Sciatic nerve (tissue), 2 donors: ENCODE measurements around the gene CARM1. TPM values are rescaled to one million over a fixed set of nuclear protein-coding genes. Genes with fewer than 3 reads are reported as not detected.

Source experiments
- ATAC-seq: fragments of 200-7000 bp; cut with Tn5 transposase; one replicate; pipeline ENCODE4 v1.9.1; 2020; ENCODE audit warnings: mild to moderate bottlenecking, moderate library complexity
- DNase-seq: peaks from one replicate; pipeline ENCODE4 v3.0.0-alpha.2; 2020; ENCODE audit warnings: low spot score
- intact Hi-C: fragments of 100-400 bp; cut with DNase I; formaldehyde crosslinking; loops from one replicate; pipeline ENCODE4 v1.14.2; 2022
- total RNA-seq: library from RNA; stranded (reverse); fragmentation: NEBNext Ultra II Directional; extraction: Animal tissue kit (Norgen Biotek cat#: 25700); gene quantifications from one replicate; pipeline ENCODE4 v1.2.1, GENCODE V29; 2021
- donor health status: DM: no; HTN: no; CAD: no.
- donor health status: DM: no; HTN: no; CAD: no.

The CARM1 gene
- total RNA-seq, 1 donor from 2014 or later, result 33.3 TPM

GRCh38 chr19:10891405-10892086, 20.2 kb downstream of the CARM1 start:
- DNase-seq, result no peak
- intact Hi-C loops, result no loop called here
- ATAC-seq, result peak; percentile 49

GRCh38 chr19:10892256-10892655, 20.9 kb downstream of the CARM1 start:
- intact Hi-C loops, result no loop called here
- DNase-seq (no peak), ATAC-seq (no peak)

GRCh38 chr19:10894911-10895213, 23.5 kb downstream of the CARM1 start:
- intact Hi-C loops, result no loop called here
- ATAC-seq, result no peak
- DNase-seq, result no peak

GRCh38 chr19:10895363-10895762, 24.0 kb downstream of the CARM1 start:
- intact Hi-C loops, result no loop called here
- ATAC-seq (no peak), DNase-seq (no peak)

GRCh38 chr19:10895920-10896319, 24.6 kb downstream of the CARM1 start:
- DNase-seq (no peak), ATAC-seq (no peak)
- intact Hi-C loops, result no loop called here

- intact Hi-C loops, result no loop called here
- DNase-seq, result no peak
- ATAC-seq, result no peak
These were observed 25.6 kb downstream of the CARM1 start for GRCh38 chr19:10896851-10897526.

- ATAC-seq, result peak; percentile 6
These were observed 27.3 kb downstream of the CARM1 start for GRCh38 chr19:10898633-10899032.

GRCh38 chr19:10899151-10899653, 27.8 kb downstream of the CARM1 start:
- ATAC-seq (no peak), DNase-seq (no peak)
- intact Hi-C loops, result no loop called here

More at GRCh38 chr19:10898633-10899032, 27.3 kb downstream of the CARM1 start:
- no peak for DNase-seq
- intact Hi-C loops, result no loop called here

- intact Hi-C loops, result no loop called here
- no peak for ATAC-seq
- DNase-seq, result no peak
These were observed 36.6 kb downstream of the CARM1 start for GRCh38 chr19:10907925-10908324.

- intact Hi-C loops, result no loop called here
- DNase-seq (no peak), ATAC-seq (no peak)
These were observed 37.1 kb downstream of the CARM1 start for GRCh38 chr19:10908380-10908960.

- ATAC-seq, result no peak
- intact Hi-C loops, result no loop called here
- no peak for DNase-seq
These were observed 40.4 kb downstream of the CARM1 start for GRCh38 chr19:10911579-10912363.

- ATAC-seq (no peak), DNase-seq (no peak)
- intact Hi-C loops, result no loop called here
These were observed 41.3 kb downstream of the CARM1 start for GRCh38 chr19:10912619-10913018.

- ATAC-seq (no peak), DNase-seq (no peak)
- intact Hi-C loops, result no loop called here
These were observed 42.5 kb downstream of the CARM1 start for GRCh38 chr19:10913716-10914340.

- DNase-seq, result no peak
- ATAC-seq, result peak; percentile 81
- intact Hi-C loops, result no loop called here
These were observed 44.1 kb downstream of the CARM1 start for GRCh38 chr19:10915130-10916091.

- ATAC-seq (no peak), DNase-seq (no peak)
- intact Hi-C loops, result no loop called here
These were observed 45.2 kb downstream of the CARM1 start for GRCh38 chr19:10916602-10917001.

GRCh38 chr19:10918359-10918758, 47.0 kb downstream of the CARM1 start:
- DNase-seq (no peak), ATAC-seq (no peak)
- intact Hi-C loops, result no loop called here

- intact Hi-C loops, result loop anchor here (10.0 kb wide), 1 partner anchor 45 kb away; the partner anchor contains the start of gene CARM1
- no peak for ATAC-seq
These were observed 48.3 kb downstream of the CARM1 start for GRCh38 chr19:10919352-10920287.

More at GRCh38 chr19:10919352-10920287, 48.3 kb downstream of the CARM1 start:
- no peak for DNase-seq
